Mucosa of stomach (tissue), 1 donor: ENCODE results near the gene HBEGF.
"Not testable (repeated sequence)": the region's sequence is repeated elsewhere in the genome, so short reads cannot be mapped to it uniquely, and the experiment has no call there.

Experiments used
- H3K27me3 ChIP-seq: one replicate; pipeline ENCODE4 v1.7.0; 2013; ENCODE audit warnings: mild to moderate bottlenecking, low read length; ENCODE audit not compliant: control insufficient read depth, insufficient read depth
- H3K36me3 ChIP-seq: one replicate; pipeline ENCODE4 v1.7.0; 2013; ENCODE audit warnings: low read length; ENCODE audit not compliant: control insufficient read depth, insufficient read depth
- H3K4me1 ChIP-seq: one replicate; pipeline ENCODE4 v1.7.0; 2013; ENCODE audit warnings: mild to moderate bottlenecking, low read length; ENCODE audit not compliant: control insufficient read depth, insufficient read depth
- H3K4me3 ChIP-seq: one replicate; pipeline ENCODE4 v1.7.0; 2013; ENCODE audit warnings: low read length
- H3K9ac ChIP-seq: one replicate; pipeline ENCODE4 v1.7.0; 2013; ENCODE audit warnings: mild to moderate bottlenecking, low read length, moderate library complexity
- H3K9me3 ChIP-seq: one replicate; pipeline ENCODE4 v1.7.0; 2013; ENCODE audit warnings: mild to moderate bottlenecking, low read length, moderate library complexity; ENCODE audit not compliant: control insufficient read depth
- donor health status: Pancreatic carcinoma.

Gene HBEGF

DNA sequence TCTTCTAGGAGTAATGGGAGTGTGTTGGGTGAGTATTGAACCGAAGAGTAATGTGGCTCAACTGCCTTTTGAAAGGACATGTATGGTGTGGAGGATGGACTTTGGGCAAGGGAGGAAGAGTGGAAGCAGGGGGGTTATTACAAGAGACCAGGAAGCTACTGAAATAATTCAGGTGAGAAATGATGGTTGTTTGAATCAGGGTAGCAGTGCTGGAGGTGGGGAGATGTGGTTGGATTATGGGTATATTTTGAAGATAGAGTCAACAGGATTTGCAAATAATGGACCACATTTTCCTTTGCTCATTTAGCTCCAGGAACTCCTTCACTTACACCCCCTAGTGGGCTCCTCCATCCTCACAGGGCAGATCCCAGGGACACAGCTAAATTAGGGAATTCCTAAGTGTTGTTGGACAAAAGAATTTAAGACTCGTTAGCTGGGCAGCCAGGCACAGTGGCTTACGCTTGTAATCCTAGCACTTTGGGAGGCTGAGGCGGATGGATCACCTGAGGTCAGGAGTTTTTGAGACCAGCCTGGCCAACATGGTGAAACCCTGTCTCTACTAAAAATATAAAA is 12.4 kb upstream of the HBEGF start:
- Histone ChIP-seq H3K4me3 (no peak overlapping the region), H3K27me3 (no peaks in the 10 kb centered on the region), H3K4me1 (peaks cover 29% of the 10 kb centered on the region), H3K9ac (no peak overlapping the region), H3K36me3 (no peaks in the 10 kb centered on the region), H3K9me3 (no peaks in the 10 kb centered on the region)

- Histone ChIP-seq H3K4me1 (peaks cover 27% of the 10 kb centered on the region), H3K9ac (no peak overlapping the region), H3K9me3 (no peaks in the 10 kb centered on the region), H3K4me3 (no peak overlapping the region), H3K27me3 (no peaks in the 10 kb centered on the region), H3K36me3 (no peaks in the 10 kb centered on the region)
These were observed 11.3 kb upstream of the HBEGF start for GRCh38 chr5:140357726-140358093.

- H3K9ac ChIP-seq = no peak overlapping the region
- H3K4me3 ChIP-seq = no peak overlapping the region
These were observed 10.7 kb upstream of the HBEGF start for GRCh38 chr5:140356853-140357725.

GRCh38 chr5:140355546-140355945 is 9.1 kb upstream of the HBEGF start:
- no peaks in the 10 kb centered on the region for H3K9me3 ChIP-seq
- H3K27me3 ChIP-seq = no peaks in the 10 kb centered on the region
- no peak overlapping the region for H3K4me3 ChIP-seq
- peaks cover 37% of the 10 kb centered on the region for H3K4me1 ChIP-seq
- H3K9ac ChIP-seq = no peak overlapping the region
- H3K36me3 ChIP-seq = no peaks in the 10 kb centered on the region

More at GRCh38 chr5:140356853-140357725, 10.7 kb upstream of the HBEGF start:
- Histone ChIP-seq H3K36me3 (no peaks in the 10 kb centered on the region), H3K4me1 (peaks cover 27% of the 10 kb centered on the region), H3K27me3 (no peaks in the 10 kb centered on the region), H3K9me3 (no peaks in the 10 kb centered on the region)

DNA sequence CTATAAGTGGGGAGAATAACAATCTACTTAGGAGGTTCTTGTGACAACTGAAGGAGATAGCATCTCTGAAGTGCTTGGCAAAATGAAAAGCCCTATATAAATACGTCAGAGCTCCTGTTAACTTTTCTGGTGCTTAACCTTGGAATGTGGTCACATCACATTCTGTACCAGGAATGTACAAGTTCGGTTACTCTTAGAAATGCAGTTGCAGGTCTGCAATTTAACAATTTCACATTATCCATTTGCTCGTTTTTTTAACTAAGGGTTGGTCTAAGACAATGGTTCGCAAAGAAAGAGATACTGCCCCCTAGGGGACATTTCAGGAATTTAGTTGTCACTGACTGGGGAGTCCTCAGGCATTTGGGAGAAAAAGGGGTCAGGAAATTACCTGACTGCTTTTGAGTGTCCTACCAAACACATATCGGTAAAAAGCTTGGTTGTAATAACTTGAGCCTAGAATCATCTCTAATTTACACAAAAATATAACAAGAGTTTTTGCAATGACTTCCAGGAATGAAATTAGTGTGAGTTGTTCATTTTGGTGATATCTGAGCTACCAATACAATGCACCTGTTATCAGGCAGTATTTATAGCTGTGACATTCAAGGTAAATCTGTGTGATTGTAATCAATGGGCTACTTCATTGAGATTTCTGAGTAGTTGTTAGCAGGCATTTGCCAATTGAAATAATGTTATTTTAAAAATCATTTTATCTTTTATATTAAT is 5.4 kb upstream of the HBEGF start:
- Histone ChIP-seq H3K4me3 (no peak overlapping the region), H3K36me3 (no peaks in the 10 kb centered on the region), H3K9me3 (no peaks in the 10 kb centered on the region), H3K4me1 (peaks cover 55% of the 10 kb centered on the region), H3K27me3 (no peaks in the 10 kb centered on the region), H3K9ac (no peak overlapping the region)

- no peak overlapping the region for H3K4me3 ChIP-seq
- H3K4me1 ChIP-seq = peaks cover 61% of the 10 kb centered on the region
- H3K9ac ChIP-seq = no peak overlapping the region
- no peaks in the 10 kb centered on the region for H3K27me3 ChIP-seq
- H3K9me3 ChIP-seq = no peaks in the 10 kb centered on the region
- peaks cover 3% of the 10 kb centered on the region for H3K36me3 ChIP-seq
These were observed 2.8 kb upstream of the HBEGF start for GRCh38 chr5:140349244-140349643.

- Histone ChIP-seq H3K4me1 (peaks cover 63% of the 10 kb centered on the region), H3K27me3 (no peaks in the 10 kb centered on the region), H3K9me3 (no peaks in the 10 kb centered on the region), H3K4me3 (no peak overlapping the region), H3K36me3 (peaks cover 3% of the 10 kb centered on the region), H3K9ac (peak overlapping the region; percentile 33)
These were observed 1.7 kb upstream of the HBEGF start for GRCh38 chr5:140348104-140348503.

- Histone ChIP-seq H3K4me1 (peaks cover 70% of the 10 kb centered on the region), H3K4me3 (no peak overlapping the region), H3K9me3 (no peaks in the 10 kb centered on the region), H3K27me3 (no peaks in the 10 kb centered on the region), H3K9ac (peak overlapping the region; percentile 62), H3K36me3 (peaks cover 5% of the 10 kb centered on the region)
These were observed 957 bp upstream of the HBEGF start for GRCh38 chr5:140347360-140347759.

DNA sequence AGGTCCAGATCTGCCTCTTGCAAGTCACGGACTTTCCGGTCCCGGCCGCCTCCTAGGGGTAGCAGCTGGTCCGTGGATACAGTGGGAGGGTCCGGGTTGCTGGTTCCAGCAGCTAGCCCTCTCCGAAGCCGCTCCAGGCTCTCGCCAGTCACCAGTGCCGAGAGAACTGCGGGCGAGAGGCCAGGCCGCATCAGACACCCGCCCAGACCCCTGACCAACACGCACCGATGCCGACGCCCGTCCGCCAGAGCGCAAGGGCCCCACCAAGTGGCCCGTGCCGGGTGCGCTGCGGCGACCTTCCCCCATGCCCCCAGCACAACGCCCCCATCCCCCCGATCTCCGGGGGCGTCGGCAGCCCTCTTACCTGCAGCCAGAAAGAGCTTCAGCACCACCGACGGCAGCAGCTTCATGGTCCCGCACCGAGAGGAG is 470 bp downstream of the HBEGF start:
- no peaks in the 10 kb centered on the region for H3K9me3 ChIP-seq
- H3K4me3 ChIP-seq = peak overlapping the region; percentile 65
- no peaks in the 10 kb centered on the region for H3K27me3 ChIP-seq
- peaks cover 11% of the 10 kb centered on the region for H3K36me3 ChIP-seq
- peak overlapping the region; percentile 62 for H3K9ac ChIP-seq
- peaks cover 70% of the 10 kb centered on the region for H3K4me1 ChIP-seq

GRCh38 chr5:140344683-140345423 is 1.6 kb downstream of the HBEGF start:
- H3K4me3 ChIP-seq = peak overlapping the region; percentile 65
- H3K27me3 ChIP-seq = no peaks in the 10 kb centered on the region
- H3K9ac ChIP-seq = peak overlapping the region; percentile 62
- H3K36me3 ChIP-seq = peaks cover 11% of the 10 kb centered on the region
- H3K4me1 ChIP-seq = peaks cover 73% of the 10 kb centered on the region
- no peaks in the 10 kb centered on the region for H3K9me3 ChIP-seq

- peaks cover 11% of the 10 kb centered on the region for H3K36me3 ChIP-seq
- not testable (repeated sequence) for H3K9me3 ChIP-seq, H3K9ac ChIP-seq, H3K27me3 ChIP-seq, H3K4me3 ChIP-seq
- H3K4me1 ChIP-seq = peaks cover 64% of the 10 kb centered on the region
These were observed 2.6 kb downstream of the HBEGF start for GRCh38 chr5:140343849-140344248.
